ENCODE results near the gene DNAJC5G. TPM values are rescaled to one million over a fixed set of nuclear protein-coding genes. Genes with fewer than 3 reads are reported as not detected.
"Not testable (repeated sequence)": the region's sequence is repeated elsewhere in the genome, so short reads cannot be mapped to it uniquely, and the experiment has no call there.

Gene DNAJC5G
- total and polyA plus RNA-seq, 2 experiments from 2014 or later = not detected

GRCh38 chr2:27298391-27299080, 23.3 kb downstream of the DNAJC5G start:
- no peaks in the 10 kb centered on the region for H3K9me2 ChIP-seq (ENCODE audit: insufficient read depth)
- in situ Hi-C loops (cut with MboI) = no loop called here
- H3K27me3 ChIP-seq (replicated peaks; ENCODE audit: insufficient read depth) = 0 out of 2 replicates have a peak, but pooled peaks cover 3% of the 10 kb centered on the region
- H4K20me1 ChIP-seq (ENCODE audit: insufficient read depth) = no peaks in the 10 kb centered on the region
- H3K27ac ChIP-seq = no peak overlapping the region
- no peaks in the 10 kb centered on the region for H3K36me3 ChIP-seq (ENCODE audit: low read depth)
- DNase-seq = no peak
- H3K9ac ChIP-seq = no peak overlapping the region
- H3K9me3 ChIP-seq (ENCODE audit: low read depth) = no peaks in the 10 kb centered on the region
- peaks cover 3% of the 10 kb centered on the region for H3K4me1 ChIP-seq (ENCODE audit: insufficient read depth)
- no peak overlapping the region for H3K4me3 ChIP-seq
- H3K79me2 ChIP-seq (ENCODE audit: insufficient read depth) = no peaks in the 10 kb centered on the region
- 71 to 78% methylated on average over 16 to 18 of the region's 18 CpGs for WGBS, 2 experiments (ENCODE audit: low coverage in 1 of 2, low lambda C conversion rate in 2 of 2, missing lambda C conversion rate in 2 of 2)
- no peak overlapping the region for H3K4me2 ChIP-seq (ENCODE audit: unreplicated experiment)
- TF ChIP-seq EZH2phosphoT487 (IDR thresholded peaks at IDR 0.05; ENCODE audit: insufficient read depth, low read depth) (no peak), EZH2 (IDR thresholded peaks at IDR 0.05; ENCODE audit: insufficient read depth, poor library complexity, severe bottlenecking) (no peak)
- H3F3A ChIP-seq (ENCODE audit: insufficient read depth) = peaks cover 8% of the 10 kb centered on the region
- H2AFZ ChIP-seq = no peak overlapping the region

GRCh38 chr2:27300606-27301005, 25.4 kb downstream of the DNAJC5G start:
- in situ Hi-C loops (cut with MboI); H4K20me1 ChIP-seq (ENCODE audit: insufficient read depth); H3K4me3 ChIP-seq: not testable (repeated sequence)

GRCh38 chr2:27303093-27304025, 28.1 kb downstream of the DNAJC5G start:
- H3F3A ChIP-seq (ENCODE audit: insufficient read depth) = no peaks in the 10 kb centered on the region

More at GRCh38 chr2:27300606-27301005, 25.4 kb downstream of the DNAJC5G start:
- H3K4me2 ChIP-seq (ENCODE audit: unreplicated experiment); H3K9ac ChIP-seq; H3F3A ChIP-seq (ENCODE audit: insufficient read depth); H3K27me3 ChIP-seq (replicated peaks; ENCODE audit: insufficient read depth); H3K36me3 ChIP-seq (ENCODE audit: low read depth); H2AFZ ChIP-seq; H3K9me2 ChIP-seq (ENCODE audit: insufficient read depth); H3K9me3 ChIP-seq (ENCODE audit: low read depth); H3K27ac ChIP-seq; H3K79me2 ChIP-seq (ENCODE audit: insufficient read depth); DNase-seq; H3K4me1 ChIP-seq (ENCODE audit: insufficient read depth): not testable (repeated sequence)
- WGBS, 2 experiments (ENCODE audit: low coverage in 1 of 2, low lambda C conversion rate in 2 of 2, missing lambda C conversion rate in 2 of 2) = 51 to 59% methylated on average over 4 of the region's 4 CpGs

GRCh38 chr2:27304488-27305240, 29.4 kb downstream of the DNAJC5G start:
- Histone ChIP-seq H3K36me3 (ENCODE audit: low read depth) (no peaks in the 10 kb centered on the region; the same call in 1 of the 2 replicates), H3K79me2 (ENCODE audit: insufficient read depth) (no peaks in the 10 kb centered on the region), H2AFZ (no peak overlapping the region), H3K4me1 (ENCODE audit: insufficient read depth) (0 out of 2 replicates have a peak, but pooled peaks cover 4% of the 10 kb centered on the region), H3K9me2 (ENCODE audit: insufficient read depth) (no peaks in the 10 kb centered on the region), H3K9ac (no peak overlapping the region), H3K4me2 (ENCODE audit: unreplicated experiment) (no peak overlapping the region), H4K20me1 (ENCODE audit: insufficient read depth) (no peaks in the 10 kb centered on the region), H3K27me3 (replicated peaks; ENCODE audit: insufficient read depth) (peaks cover 20% of the 10 kb centered on the region), H3K9me3 (ENCODE audit: low read depth) (no peaks in the 10 kb centered on the region), H3F3A (ENCODE audit: insufficient read depth) (no peaks in the 10 kb centered on the region), H3K4me3 (no peak overlapping the region), H3K27ac (no peak overlapping the region)
- DNase-seq = no peak
- WGBS, 2 experiments (ENCODE audit: low coverage in 1 of 2, low lambda C conversion rate in 2 of 2, missing lambda C conversion rate in 2 of 2) = 69 to 75% methylated on average over 13 of the region's 13 CpGs
- TF ChIP-seq EZH2 (IDR thresholded peaks at IDR 0.05; ENCODE audit: insufficient read depth, poor library complexity, severe bottlenecking) = no peak
- in situ Hi-C loops (cut with MboI) = no loop called here

More at GRCh38 chr2:27303093-27304025, 28.1 kb downstream of the DNAJC5G start:
- Histone ChIP-seq H3K9me3 (ENCODE audit: low read depth) (no peaks in the 10 kb centered on the region), H3K4me2 (ENCODE audit: unreplicated experiment) (peak overlapping the region; percentile 69), H3K4me3 (peak overlapping the region; percentile 51), H3K27ac (no peak overlapping the region), H3K9me2 (ENCODE audit: insufficient read depth) (no peaks in the 10 kb centered on the region), H3K9ac (peak overlapping the region; percentile 22), H2AFZ (peak overlapping the region; percentile 81), H3K79me2 (ENCODE audit: insufficient read depth) (no peaks in the 10 kb centered on the region), H3K4me1 (ENCODE audit: insufficient read depth) (0 out of 2 replicates have a peak, but pooled peaks cover 4% of the 10 kb centered on the region), H3K36me3 (ENCODE audit: low read depth) (no peaks in the 10 kb centered on the region), H3K27me3 (replicated peaks; ENCODE audit: insufficient read depth) (peaks cover 20% of the 10 kb centered on the region), H4K20me1 (ENCODE audit: insufficient read depth) (no peaks in the 10 kb centered on the region)
- no peak for TF ChIP-seq EZH2phosphoT487 (IDR thresholded peaks at IDR 0.05; ENCODE audit: insufficient read depth, low read depth)
- no peak for TF ChIP-seq EZH2 (IDR thresholded peaks at IDR 0.05; ENCODE audit: insufficient read depth, poor library complexity, severe bottlenecking)
- peak; percentile 88 for DNase-seq
- in situ Hi-C loops (cut with MboI) = no loop called here
- 12 to 15% methylated on average over 24 to 25 of the region's 25 CpGs for WGBS, 2 experiments (ENCODE audit: low coverage in 1 of 2, low lambda C conversion rate in 2 of 2, missing lambda C conversion rate in 2 of 2)

All from GM23248 (cell line).